ENCODE data around the gene GALNS. TPM values are rescaled to one million over a fixed set of nuclear protein-coding genes. Genes with fewer than 3 reads are reported as not detected.

Gene GALNS
- total and polyA plus RNA-seq, 2 donors (not counting 3 experiments of a cell fraction or from before 2014, with no cell fraction given) = 21.8 to 40.2 TPM

DNA sequence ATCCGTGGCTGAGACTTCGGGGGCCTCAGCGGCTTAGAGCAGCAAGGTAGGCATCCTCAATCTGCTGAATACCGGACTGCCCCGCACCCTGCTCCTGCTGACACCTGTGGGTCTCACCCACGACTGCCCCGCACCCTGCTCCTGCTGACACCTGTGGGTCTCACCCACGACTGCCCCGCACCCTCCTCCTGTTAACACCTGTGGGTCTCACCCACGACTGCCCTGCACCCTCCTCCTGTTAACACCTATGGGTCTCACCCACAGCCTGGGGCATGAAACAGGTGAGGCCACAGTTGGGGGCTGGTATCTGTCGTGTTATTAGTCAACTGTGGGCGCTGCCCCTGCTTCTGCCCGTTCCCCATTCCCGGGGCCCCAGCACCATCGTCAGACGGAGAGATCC, 46.0 kb upstream of the GALNS start:
- H2AFZ ChIP-seq (ENCODE audit: low read depth, low read length) = no peak overlapping the region
- no peak overlapping the region for H3K4me3 ChIP-seq (replicated peaks in 1 of 3; ENCODE audit: insufficient read depth in 1 of 3, low read depth in 1 of 3, low read length in 3 of 3)
- ChIA-PET POLR2A (no interaction called here), CTCF (no interaction called here)
- no peaks in the 10 kb centered on the region for H3K9me1 ChIP-seq (replicated peaks; ENCODE audit: control insufficient read depth, extremely low read depth, insufficient read depth, low read length)
- H3K27me3 ChIP-seq (ENCODE audit: control insufficient read depth in 2 of 2, insufficient read depth in 2 of 2, low read length in 2 of 2) = no peaks in the 10 kb centered on the region
- DNase-seq (ENCODE audit: low read depth, low spot score) = no peak
- no peaks in the 10 kb centered on the region for H3K79me2 ChIP-seq (ENCODE audit: control insufficient read depth, insufficient read depth, low read length)
- no TSS peak for BruUV-seq (replicated peaks)
- no peaks in the 10 kb centered on the region for H3K36me3 ChIP-seq (ENCODE audit: control insufficient read depth in 2 of 2, extremely low read depth in 1 of 2, insufficient read depth in 2 of 2, low read length in 2 of 2)
- no peaks in the 10 kb centered on the region for H4K20me1 ChIP-seq (replicated peaks; ENCODE audit: control insufficient read depth, extremely low read depth, insufficient read depth, low read length)
- no peaks in the 10 kb centered on the region for H3K9me3 ChIP-seq (replicated peaks; ENCODE audit: control insufficient read depth, insufficient read depth, low read length)
- no peak overlapping the region for H3K9ac ChIP-seq (replicated peaks; ENCODE audit: extremely low read depth, insufficient read depth, low read length)
- dilution Hi-C loops (cut with MboI; ENCODE audit: extremely low pct_ligation_motif_present, low sequenced_read_pairs) (no loop called here), intact Hi-C loops (cut with micrococcal nuclease) (no loop called here)
- no peak overlapping the region for H3K4me2 ChIP-seq (ENCODE audit: insufficient read depth, low read length)
- no peaks in the 10 kb centered on the region for H3K4me1 ChIP-seq (ENCODE audit: control insufficient read depth, extremely low read depth, insufficient read depth, low read length)
- FAIRE-seq = no peak
- no peak overlapping the region for H3K27ac ChIP-seq (ENCODE audit: insufficient read depth, low read depth, low read length)
- no peak for TF ChIP-seq JUN (IDR thresholded peaks at IDR 0.05; ENCODE audit: borderline replicate concordance, insufficient read depth, insufficient read length, low read depth)
- no peak for TF ChIP-seq EZH2 (IDR thresholded peaks at IDR 0.05; ENCODE audit: borderline replicate concordance, low read depth, low read length, severe bottlenecking)
- TF ChIP-seq, protein P1, sequence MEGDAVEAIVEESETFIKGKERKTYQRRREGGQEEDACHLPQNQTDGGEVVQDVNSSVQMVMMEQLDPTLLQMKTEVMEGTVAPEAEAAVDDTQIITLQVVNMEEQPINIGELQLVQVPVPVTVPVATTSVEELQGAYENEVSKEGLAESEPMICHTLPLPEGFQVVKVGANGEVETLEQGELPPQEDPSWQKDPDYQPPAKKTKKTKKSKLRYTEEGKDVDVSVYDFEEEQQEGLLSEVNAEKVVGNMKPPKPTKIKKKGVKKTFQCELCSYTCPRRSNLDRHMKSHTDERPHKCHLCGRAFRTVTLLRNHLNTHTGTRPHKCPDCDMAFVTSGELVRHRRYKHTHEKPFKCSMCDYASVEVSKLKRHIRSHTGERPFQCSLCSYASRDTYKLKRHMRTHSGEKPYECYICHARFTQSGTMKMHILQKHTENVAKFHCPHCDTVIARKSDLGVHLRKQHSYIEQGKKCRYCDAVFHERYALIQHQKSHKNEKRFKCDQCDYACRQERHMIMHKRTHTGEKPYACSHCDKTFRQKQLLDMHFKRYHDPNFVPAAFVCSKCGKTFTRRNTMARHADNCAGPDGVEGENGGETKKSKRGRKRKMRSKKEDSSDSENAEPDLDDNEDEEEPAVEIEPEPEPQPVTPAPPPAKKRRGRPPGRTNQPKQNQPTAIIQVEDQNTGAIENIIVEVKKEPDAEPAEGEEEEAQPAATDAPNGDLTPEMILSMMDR (IDR thresholded peaks at IDR 0.05; ENCODE audit: extremely low read depth in 1 of 2, insufficient read depth in 1 of 2, low read depth in 1 of 2, low read length in 2 of 2) = no peak
- TF ChIP-seq FOS (IDR thresholded peaks at IDR 0.05; ENCODE audit: borderline replicate concordance, insufficient read depth, low read length) = no peak
- TF ChIP-seq POLR2A (IDR thresholded peaks at IDR 0.05; ENCODE audit: low read depth, low read length) = no peak
- TF ChIP-seq, protein P2, sequence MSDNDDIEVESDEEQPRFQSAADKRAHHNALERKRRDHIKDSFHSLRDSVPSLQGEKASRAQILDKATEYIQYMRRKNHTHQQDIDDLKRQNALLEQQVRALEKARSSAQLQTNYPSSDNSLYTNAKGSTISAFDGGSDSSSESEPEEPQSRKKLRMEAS (IDR thresholded peaks at IDR 0.05; ENCODE audit: insufficient read depth, insufficient read length) = no peak
- no peak for TF ChIP-seq POLR2AphosphoS5 (IDR thresholded peaks at IDR 0.05; ENCODE audit: insufficient read depth, low read depth, low read length)
- no peak for TF ChIP-seq GATA2 (IDR thresholded peaks at IDR 0.05; ENCODE audit: insufficient read depth, insufficient read length, low read depth, low read length)
